HG02884 (cell line): Measurements from ENCODE around the gene C3orf33.
A peak's percentile ranks its signal among the peaks of the same experiment; 100 is the strongest.
"Not testable (repeated sequence)": the region's sequence is repeated elsewhere in the genome, so short reads cannot be mapped to it uniquely, and the experiment has no call there.

Experiments
- ATAC-seq: cut with Tn5 transposase; IDR thresholded peaks from one replicate; pipeline ENCODE4 v1.9.1; 2021; ENCODE audit warnings: mild to moderate bottlenecking, moderate library complexity; ENCODE audit not compliant: unreplicated experiment

The C3orf33 gene, protein sequence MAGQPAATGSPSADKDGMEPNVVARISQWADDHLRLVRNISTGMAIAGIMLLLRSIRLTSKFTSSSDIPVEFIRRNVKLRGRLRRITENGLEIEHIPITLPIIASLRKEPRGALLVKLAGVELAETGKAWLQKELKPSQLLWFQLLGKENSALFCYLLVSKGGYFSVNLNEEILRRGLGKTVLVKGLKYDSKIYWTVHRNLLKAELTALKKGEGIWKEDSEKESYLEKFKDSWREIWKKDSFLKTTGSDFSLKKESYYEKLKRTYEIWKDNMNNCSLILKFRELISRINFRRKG

DNA sequence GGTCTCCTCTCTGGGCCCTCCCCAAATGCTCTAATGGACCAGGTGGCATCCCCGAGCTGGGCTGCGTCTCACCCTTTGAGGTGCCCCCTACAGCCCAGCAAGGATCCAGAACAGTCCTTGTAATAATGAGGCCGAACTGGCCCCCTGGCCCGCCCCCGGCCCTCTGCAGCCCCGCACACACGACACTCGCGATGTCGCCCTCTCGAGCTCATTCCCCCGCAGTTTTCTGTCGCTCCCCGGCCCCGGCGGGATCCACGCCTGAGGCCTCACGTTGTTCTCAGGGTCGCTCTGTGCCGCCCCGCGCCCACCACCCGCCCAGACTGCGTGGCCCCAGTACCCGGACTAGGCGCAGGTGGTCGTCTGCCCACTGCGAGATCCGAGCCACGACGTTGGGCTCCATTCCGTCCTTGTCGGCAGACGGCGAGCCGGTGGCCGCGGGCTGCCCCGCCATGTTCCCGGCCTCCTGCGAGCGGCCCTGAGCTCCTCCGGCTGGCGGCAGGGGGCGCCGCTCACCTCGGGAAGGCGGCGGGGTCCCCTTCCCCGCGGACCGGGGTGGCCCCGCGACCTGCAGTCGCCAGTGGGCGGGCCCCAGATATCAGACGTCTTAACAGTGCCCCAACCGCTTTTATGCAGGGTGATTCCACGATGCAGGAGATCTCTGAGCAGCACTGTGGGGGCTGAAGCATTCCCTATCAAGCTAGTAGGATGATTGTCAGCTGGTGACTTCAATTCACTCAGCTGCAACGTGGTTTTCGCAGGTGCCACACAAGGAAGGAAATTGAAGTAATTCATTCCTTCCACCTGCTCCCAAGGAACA is at the start of gene C3orf33:
C3orf33 (minus strand) TSS at position 477 of the 817 bp plus-strand sequence; CDS start at position 451, 26 bp downstream.
- peak; percentile 97 for ATAC-seq

DNA sequence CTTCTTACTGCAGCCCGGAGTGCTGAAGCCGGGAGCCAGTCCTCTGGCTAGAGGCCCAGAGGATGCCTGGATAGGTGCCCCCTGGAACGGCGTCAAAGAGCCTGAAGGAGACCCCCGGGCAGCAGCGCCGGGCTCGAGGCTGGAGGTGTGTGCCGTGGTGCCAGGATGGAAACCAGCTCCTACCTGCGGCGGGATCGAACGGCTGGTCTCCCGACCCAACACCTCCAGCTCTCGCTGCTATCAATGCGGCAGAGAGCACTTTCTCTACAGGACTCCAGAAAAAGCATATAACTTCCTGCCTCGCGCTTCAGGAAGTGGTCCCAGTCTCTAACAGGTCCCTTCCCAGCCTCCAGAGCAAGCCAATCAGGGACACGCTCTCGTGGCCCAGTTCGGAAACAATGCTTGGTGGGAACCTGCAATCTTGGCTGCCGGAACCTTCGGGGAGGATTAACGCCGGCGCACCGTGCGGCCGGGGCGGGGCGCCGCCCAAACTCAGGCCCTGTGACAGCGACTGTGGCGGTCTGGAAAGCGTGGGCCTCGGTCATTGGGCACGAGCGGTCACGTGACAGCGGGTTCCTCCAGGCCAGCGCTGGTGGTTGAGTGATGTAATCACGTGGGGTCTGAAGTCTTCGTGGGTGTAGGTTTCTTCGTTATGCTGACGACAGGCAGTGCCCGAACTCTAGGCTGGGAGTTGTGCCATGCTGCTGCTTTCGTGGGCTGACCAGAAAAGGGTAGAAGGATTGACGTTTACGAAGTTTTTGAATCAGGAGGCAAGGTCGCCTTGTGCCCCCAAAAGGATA is 48.3 kb upstream of the C3orf33 start, which contains the start of gene SLC33A1:
SLC33A1 (minus strand) TSS at position 287 of the 800 bp plus-strand sequence. CDS start 430 bp downstream, outside the sequence.
- ATAC-seq, result peak; percentile 94

DNA sequence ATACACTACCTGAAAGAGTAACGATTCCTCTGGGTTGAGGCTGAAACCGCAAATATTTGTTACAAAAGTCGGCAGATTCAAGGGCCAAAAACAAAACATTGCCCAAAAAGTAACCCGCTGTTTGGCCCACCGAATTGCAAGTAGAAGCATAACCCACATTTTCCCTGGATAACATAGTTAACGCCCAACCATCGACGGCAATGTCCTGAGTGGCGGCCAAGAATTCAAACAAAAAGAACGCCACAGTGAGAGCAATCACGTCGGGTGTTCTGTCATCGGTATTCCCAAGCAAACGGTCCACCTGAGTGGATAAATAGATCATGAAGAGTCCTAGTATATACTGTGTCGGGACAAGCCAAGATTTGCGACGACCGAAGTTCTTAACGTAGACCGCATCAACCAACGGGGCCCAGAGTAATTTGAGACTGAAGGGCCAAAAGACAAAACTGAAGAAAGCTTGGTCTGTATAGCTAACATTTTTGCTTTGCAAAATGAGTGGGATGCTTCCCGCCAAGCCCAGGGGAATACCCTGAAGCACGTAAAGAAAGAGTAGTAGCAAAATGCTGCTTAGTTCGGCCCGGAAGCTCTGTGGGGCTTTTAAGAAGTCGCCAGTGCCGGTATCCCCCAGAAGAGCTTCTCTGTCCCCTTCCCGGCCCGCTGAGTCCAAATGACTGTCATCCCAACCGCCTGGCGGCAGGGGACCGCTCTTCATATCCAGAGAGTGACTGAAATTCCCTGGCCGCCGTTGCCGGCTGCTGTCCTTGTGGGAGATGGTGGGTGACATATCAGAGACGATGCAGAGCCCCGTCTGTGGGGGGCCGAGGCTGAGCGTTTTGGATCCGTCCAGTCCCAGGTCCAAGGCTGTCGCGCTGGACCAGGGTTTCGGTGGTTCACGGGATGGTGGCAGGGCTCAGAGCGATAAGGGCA is 47.4 kb upstream of the C3orf33 start:
- ATAC-seq, result peak; percentile 3

DNA sequence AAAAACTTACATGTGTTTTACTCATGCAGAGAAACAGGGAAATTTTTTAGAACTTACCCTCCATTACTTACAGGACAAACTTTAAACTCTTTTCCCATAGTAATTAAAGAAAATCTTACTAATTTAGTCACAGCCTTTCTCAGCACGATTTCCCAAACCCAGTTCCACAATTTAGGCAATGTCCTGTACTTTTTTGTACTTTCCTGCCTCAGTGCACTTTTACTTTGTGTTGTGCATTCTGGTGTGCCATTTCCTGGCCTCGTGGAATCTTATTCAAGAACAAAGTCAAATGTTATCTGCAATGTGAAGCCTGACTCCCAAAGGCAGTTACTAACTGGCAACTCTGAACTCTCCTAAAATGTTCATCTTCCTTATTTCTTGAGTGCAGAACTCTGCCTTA is 46.3 kb upstream of the C3orf33 start:
- no peak for ATAC-seq

DNA sequence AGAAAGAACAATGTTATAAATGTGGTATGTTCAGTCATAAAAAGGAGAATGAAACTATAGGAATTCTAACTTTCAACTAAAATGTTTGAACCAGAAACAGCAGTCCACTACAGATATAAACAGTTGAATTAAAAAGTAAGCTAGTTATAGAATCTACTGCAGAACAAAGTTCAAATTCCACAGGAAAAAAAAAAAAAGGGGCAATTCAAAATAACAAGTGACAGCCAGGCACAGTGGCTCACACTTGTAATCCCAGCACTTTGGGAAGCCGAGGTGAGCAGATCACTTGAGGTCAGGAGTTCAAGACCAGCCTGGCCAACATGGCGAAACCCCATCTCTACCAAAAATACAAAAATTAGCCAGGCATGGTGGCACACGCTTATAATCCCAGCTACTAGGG is 43.3 kb upstream of the C3orf33 start:
- not testable (repeated sequence) for ATAC-seq

DNA sequence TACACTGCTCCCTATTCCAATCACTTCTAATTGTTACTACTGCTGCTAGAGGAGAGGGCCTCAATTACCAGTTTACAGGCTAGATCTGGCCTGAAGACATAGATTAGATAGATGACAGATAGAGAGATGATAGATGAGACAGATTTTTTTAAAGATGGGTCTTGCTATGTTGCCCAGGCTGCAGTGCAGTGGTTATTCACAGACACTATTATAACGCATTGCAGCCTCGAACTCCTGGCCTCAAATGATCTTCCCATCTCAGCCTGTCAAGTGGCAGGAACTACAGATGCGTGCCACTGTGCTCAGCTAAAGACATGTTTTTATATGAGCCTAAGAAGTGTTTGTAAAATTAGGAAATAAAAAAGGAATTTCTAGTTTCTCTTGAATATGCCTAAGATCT is 41.9 kb upstream of the C3orf33 start:
- no peak for ATAC-seq

DNA sequence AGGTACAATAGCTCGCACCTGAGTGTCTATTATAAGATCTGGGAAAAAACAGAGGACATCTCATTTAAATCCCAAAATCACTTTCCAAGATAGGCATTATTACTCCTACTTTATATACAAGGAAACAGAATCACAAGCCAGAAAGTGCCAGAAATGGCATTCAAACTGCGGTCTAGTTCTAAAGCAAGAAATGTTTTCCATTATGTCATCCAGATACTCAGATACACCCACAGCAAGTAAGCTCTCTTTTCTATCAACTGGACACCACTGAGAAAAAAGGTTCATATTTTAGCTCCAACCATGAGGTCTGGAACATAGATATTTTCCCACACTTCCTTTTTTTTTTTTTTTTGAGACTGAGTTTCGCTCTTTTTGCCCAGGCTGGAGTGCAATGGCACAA is 40.0 kb upstream of the C3orf33 start:
- ATAC-seq, result no peak

DNA sequence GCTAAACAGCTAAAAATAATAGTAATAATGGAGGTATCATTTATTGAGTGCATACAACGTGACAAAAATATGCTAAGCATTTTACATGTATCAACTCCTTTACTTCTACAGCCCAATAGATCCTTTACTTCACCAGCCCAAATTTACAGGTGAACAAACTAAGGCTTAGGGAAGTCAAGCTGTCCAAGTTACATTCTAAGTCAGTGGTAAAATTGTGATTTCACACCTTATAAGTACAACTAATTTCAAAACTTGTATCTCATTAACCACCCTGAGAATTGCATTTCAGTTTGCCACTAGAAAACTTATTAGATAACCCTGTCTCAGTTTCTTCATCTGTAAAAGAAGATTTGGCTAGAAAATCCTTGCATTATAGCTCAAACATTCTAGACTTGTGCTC is 37.5 kb upstream of the C3orf33 start:
- no peak for ATAC-seq

DNA sequence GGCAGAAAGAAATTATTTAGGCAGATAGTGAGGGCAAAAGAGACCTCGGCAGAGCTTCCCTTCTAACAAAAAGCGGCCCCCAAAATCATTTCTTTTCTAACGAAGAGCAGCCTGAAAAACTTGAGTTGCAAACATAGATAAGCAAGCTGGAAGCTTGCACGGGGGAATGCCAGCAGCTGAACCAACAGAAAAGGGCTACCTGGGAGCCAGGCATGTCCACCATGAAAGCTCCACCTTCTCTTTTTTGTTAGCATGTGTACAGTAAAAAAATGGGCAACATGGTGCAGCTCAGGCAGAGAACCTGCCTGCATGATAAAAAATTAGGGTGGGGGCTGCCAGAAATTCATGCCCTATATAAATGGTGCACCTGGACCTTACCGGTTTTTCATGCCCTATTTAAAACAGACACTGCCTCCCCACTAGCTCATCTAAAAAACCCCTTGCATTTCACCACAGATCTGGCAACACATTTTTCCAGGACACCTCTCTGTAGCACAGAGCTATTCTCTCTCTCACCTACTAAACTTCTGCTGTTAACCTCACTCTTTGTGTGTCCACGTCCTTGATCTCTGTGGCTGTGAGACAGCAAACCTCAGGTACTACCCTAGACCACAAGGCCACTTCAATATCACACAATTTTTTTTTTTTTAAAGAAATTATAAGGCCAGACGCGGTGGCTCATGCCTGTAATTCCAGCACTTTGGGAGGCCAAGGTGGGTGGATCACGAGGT is 29.4 kb upstream of the C3orf33 start:
- no peak for ATAC-seq

DNA sequence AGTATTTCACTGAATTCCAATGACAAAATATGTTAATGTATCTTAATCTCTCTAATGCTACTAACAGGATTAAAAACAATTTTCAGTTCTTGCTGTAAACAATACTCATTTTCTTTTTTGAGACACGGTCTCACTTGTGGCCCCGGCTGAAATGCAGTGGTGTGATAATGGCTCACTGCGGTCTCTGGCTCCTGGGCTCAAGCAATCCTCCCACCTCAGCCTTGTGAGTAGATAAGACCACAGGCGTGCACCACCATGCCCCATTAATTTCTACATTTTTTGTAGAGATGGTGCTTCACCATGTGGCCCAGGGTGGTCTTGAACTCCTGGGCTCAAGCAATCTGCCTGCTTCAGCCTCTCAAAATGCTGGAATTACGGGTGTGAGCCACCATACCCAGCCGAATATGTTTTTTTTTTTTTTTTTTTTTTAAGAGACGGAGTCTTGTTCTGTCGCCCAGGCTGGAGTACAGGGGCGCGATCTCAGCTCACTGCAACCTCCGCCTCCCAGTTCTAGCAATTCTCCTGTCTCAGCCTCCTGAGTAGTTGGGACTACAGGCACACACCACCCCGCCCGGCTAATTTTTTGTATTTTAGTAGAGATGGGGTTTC is 22.5 kb upstream of the C3orf33 start:
- ATAC-seq, result not testable (repeated sequence)

DNA sequence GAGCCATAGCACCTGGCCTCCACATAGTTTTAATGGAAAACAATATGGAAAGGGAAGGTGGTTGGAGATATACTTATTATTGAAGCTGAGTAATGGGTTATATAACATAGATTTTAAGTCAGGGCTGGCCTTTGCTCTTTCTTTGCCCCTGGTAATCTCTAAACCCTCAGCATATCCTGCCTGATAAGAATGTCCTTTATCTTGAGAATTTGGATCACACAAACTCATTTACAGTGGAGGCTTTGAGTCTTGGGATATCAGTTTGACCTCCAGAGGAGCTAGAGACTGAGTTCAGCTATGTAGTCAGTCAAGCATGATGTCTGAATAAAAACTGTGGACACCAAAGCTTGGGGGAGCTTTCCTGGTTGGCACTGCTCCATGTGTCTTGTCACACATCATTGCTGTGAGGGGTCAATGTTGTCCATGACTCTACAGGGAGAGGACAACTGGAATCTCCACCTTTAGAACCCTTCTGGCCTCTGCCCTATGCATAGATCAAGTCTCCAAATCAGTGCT is 9.0 kb upstream of the C3orf33 start:
- no peak for ATAC-seq

DNA sequence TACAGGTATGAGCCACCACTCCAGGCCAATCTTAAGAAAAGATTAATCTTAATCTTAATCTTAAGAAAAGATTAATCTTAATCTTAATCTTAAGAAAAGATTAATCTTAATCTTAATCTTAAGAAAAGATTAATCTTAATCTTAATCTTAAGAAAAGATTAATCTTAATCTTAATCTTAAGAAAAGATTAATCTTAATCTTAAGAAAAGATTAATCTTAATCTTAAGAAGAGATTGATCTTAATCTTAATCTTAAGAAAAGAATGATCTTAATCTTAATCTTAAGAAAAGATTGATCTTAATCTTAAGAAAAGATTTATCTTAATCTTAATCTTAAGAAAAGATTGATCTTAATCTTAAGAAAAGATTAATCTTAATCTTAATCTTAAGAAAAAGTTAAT is 7.1 kb upstream of the C3orf33 start:
- not testable (repeated sequence) for ATAC-seq

DNA sequence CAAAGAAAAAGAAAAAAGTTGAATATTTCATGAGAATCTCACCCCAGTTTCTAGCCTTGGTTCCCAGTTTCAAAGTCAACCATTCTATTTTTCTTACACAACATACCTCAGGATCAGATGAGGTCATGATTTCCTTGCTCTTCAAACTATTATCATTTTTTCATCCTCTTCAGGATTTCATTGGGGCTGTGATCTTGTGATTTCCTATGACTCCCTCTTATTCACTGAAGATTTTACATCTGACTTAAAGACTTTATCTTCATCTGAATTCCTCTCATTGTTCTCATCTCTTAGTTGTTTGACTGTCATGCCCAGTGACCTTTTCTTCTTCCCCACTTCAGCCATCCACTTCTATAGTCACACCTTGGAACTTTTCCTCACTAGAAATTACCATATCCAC is 3.1 kb upstream of the C3orf33 start:
- ATAC-seq, result no peak

DNA sequence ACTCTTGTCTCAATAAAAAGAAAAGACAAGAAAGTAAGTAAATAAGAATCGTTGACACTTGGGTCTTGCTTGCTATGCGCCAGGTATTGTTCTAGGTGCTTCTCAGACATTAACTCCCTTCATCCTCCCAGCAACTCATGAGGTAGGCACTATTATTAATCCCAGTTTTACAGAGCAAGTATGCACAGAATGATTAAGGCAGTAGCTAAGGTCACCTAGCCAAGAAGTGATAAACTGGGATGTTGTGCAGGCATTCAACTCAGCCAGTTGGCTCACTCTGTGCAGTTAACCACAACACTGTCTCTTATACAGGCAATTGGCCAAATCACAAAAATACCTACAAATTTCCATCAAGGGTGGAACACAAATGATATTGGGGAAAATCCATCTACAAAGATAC is 1.7 kb upstream of the C3orf33 start:
- ATAC-seq, result no peak

DNA sequence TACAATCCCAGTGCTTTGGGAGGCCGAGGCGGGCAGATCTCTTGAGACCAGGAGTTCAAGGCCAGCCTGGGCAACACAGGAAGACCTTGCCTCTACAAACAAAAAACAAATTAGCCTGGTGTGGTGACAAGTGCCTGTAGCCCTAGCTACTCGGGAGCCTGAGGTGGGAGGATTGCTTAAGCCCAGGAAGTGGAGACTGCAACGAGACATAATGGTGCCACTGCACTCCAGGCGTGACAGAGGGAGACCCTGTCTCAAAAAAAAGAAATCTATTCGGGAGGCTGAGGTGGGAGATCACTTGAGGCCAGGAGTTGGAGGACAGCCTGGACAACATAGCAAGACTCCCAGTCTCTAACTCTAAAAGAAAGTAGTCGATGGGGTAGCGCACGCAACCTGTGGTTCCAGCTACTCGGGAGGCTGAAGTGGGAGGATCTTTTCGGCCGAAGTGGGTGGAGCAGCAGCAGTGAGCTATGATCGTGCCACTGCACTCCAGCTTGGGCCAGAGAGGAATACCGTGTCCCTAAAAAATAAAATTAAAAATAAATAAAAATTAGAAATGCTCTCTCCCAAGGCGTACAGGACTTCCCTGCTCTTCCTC is 775 bp downstream of the C3orf33 start:
- peak; percentile 2 for ATAC-seq

DNA sequence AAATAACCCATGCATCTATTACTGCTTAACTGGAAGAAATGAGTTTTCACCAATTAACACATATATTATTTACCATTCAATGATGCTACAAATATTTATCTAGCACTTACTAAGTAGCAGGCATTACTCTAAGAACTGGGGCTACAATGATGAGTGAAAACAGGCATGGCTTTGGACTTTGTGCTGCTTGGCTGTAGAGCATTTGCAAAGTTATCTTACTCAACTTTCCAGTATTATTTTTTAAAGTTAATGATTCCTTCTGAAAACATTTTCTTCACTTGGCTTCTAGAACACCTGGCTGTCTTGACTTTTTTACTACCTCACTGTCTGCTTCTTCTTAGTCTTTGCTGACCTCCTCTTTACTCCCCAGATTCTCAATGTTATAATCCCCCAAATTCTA is 1.8 kb downstream of the C3orf33 start:
- ATAC-seq, result no peak

DNA sequence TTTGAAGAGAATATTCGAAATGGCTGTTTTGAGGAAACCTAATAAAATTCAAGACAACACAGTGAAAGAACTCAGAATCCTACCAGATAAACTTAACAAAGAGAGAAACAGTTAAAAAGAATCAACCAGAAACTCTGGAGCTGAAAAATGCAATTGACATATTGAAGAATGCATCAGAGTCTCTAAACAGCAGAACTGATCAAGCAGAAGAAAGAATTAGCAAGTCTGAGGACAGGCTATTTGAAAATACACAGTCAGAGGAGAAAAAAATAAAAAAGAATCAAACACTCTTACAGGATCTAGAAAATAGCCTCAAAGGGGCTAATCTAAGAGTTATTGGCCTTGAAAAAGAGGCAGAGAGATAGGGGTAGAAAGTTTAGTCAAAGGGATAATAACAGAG is 13.5 kb downstream of the C3orf33 start:
- no peak for ATAC-seq

DNA sequence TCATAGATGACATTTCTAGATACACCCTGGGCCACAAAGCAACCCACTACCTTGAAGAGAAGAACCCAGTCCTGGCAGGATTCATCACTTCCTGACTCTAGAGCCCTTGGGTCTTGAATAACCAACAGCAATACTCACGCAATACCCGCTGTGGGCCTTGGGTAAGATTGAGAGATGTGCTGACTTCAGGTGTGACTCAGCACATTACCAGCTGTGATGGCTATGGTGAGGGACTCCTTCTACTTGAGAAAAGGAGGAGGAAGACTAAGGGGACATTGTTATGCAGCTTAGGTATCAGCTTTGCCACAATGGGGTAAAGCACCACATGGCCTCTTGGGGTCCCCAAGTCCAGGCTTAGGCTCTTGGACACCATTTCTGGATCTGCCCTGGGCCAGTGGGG is 14.9 kb downstream of the C3orf33 start:
- ATAC-seq, result no peak
